IMR-90 (cell line): ENCODE measurements around the gene PLXNA4.

ENCODE experiments used
- CTCF ChIP-seq: conservative IDR thresholded peaks from 2 replicates; pipeline ENCODE4 v1.5.1; 2012; ENCODE audit warnings: mild to moderate bottlenecking, low read depth, low read length, improper control_type of control experiment
- MAZ ChIP-seq: IDR thresholded peaks from 2 replicates; pipeline ENCODE4 v1.6.1; 2012; ENCODE audit warnings: low read depth, mild to moderate bottlenecking, low read length, improper control_type of control experiment, moderate library complexity, borderline replicate concordance
- POLR2A ChIP-seq: IDR thresholded peaks from 2 replicates; pipeline ENCODE4 v1.6.1; 2012; ENCODE audit warnings: mild to moderate bottlenecking, low read depth, low read length
- TF ChIP-seq, protein P1 (sequence below): fragments of 150-350 bp; IDR thresholded peaks from 2 replicates; pipeline ENCODE4 v1.6.1; 2017; ENCODE audit warnings: mild to moderate bottlenecking, antibody characterized with exemption, low read length, low read depth

DNA sequence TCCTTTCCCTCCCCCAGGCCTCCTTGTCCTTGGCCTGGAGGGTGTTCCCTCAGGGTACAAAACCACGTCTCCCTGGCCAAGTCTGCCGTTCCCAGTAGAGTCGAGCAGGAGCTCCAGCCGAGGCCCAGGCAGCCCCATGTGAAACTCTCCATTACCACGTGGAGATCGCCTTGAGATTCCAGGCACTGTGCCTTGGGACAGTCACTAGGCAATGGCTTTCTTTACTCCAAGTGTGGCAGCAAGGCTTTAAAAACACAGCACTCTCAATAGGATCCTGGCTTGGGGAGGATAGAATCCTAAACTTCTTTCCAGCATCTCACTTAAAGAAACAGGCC lies 57.5 kb downstream of the PLXNA4 start:
- TF ChIP-seq POLR2A = no peak
- TF ChIP-seq MAZ = no peak
- no peak for TF ChIP-seq CTCF
- TF ChIP-seq, protein P1, sequence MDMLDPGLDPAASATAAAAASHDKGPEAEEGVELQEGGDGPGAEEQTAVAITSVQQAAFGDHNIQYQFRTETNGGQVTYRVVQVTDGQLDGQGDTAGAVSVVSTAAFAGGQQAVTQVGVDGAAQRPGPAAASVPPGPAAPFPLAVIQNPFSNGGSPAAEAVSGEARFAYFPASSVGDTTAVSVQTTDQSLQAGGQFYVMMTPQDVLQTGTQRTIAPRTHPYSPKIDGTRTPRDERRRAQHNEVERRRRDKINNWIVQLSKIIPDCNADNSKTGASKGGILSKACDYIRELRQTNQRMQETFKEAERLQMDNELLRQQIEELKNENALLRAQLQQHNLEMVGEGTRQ = no peak
